ENCODE data around the gene MAPT.

Gene MAPT

DNA sequence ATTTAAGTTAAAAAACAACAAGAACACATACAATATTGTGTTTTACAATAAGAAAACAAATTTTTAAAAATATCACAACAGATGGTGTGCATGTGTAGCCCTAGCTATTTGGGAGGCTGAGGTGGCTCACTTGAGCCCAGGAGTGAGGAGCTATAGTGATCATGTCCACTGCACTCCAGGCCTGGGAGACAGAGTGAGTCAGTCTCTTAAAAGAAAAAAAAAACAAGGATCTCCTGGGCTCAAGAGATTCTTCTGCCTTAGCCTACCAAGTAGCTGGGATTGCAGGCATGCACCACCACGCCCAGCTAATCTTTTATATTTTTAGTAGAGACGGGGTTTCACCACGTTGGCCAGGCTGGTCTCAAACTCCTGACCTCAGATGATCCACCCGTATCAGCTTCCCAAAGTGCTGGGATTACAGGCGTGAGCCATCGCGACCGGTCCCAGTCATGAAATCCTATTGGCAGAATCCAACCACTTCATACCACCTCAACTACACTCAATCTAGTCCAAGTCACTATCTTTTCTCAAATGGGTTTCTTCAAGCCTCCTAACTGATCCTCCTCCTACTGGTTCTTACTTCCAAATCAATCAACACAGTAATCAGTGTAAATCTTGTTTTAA lies 159.7 kb downstream of the MAPT start:
- no peak for DNase-seq (ENCODE audit: low read depth)
- H3K4me3 ChIP-seq (ENCODE audit: low read depth, low read length): no peak overlapping the region
- TF ChIP-seq POLR2A (IDR thresholded peaks at IDR 0.05; ENCODE audit: extremely low read depth, insufficient read length) (no peak), MYC (IDR thresholded peaks at IDR 0.05; ENCODE audit: low read depth, low read length) (no peak)
- TF ChIP-seq, protein P1, sequence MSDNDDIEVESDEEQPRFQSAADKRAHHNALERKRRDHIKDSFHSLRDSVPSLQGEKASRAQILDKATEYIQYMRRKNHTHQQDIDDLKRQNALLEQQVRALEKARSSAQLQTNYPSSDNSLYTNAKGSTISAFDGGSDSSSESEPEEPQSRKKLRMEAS (IDR thresholded peaks at IDR 0.05; ENCODE audit: low read depth, low read length): no peak
- TF ChIP-seq, protein P2, sequence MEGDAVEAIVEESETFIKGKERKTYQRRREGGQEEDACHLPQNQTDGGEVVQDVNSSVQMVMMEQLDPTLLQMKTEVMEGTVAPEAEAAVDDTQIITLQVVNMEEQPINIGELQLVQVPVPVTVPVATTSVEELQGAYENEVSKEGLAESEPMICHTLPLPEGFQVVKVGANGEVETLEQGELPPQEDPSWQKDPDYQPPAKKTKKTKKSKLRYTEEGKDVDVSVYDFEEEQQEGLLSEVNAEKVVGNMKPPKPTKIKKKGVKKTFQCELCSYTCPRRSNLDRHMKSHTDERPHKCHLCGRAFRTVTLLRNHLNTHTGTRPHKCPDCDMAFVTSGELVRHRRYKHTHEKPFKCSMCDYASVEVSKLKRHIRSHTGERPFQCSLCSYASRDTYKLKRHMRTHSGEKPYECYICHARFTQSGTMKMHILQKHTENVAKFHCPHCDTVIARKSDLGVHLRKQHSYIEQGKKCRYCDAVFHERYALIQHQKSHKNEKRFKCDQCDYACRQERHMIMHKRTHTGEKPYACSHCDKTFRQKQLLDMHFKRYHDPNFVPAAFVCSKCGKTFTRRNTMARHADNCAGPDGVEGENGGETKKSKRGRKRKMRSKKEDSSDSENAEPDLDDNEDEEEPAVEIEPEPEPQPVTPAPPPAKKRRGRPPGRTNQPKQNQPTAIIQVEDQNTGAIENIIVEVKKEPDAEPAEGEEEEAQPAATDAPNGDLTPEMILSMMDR (IDR thresholded peaks at IDR 0.05; ENCODE audit: low read depth, low read length): no peak

DNA sequence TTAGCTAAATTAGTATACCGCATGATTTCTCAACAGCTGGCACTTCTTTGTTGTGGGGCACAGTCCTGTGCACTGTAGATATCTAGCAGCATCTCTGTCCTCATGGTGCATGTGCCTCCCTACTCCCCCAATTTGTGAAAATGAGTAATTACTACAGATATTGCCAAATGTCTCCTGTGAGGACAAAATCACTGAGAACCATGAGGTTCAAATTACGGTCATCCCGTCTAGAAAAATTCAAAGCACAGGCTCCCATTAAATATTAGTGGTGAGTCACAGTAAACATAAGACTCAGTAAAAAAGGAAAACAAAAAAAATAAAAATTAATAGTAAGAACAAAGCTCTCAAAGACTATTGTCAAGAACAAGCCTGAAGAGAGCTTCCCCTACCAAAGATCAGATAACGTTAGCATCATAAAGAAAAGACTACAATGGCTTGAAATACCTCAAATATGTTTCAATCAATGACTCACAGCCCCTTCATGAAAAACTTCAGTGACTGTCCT lies 162.5 kb downstream of the MAPT start:
- TF ChIP-seq, protein P2 (IDR thresholded peaks at IDR 0.05; ENCODE audit: low read depth, low read length): no peak
- TF ChIP-seq, protein P1 (IDR thresholded peaks at IDR 0.05; ENCODE audit: low read depth, low read length): peak; percentile 82
- TF ChIP-seq MYC (IDR thresholded peaks at IDR 0.05; ENCODE audit: low read depth, low read length): peak; percentile 65
- peak; percentile 88 for DNase-seq (ENCODE audit: low read depth)
- no peak overlapping the region for H3K4me3 ChIP-seq (ENCODE audit: low read depth, low read length)

DNA sequence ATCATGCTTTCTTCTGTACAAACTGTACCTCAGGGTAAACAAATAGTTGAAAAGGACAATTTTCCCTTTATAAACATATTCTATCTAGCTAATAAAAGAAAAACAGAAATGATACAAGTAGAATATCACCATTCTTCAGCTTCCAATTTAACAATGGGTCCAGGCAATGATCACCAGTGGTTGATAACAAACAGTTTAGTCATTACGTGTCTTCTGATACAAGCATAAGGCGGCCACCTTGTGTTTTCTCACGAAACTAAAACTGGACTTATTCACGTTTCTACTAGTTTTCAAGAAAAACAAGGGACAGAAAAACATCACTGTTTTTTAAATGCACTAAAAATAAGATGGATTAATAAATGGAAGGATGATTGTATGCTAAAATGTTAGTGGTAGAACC lies 163.0 kb downstream of the MAPT start:
- DNase-seq (ENCODE audit: low read depth): no peak
- H3K4me3 ChIP-seq (ENCODE audit: low read depth, low read length): no peak overlapping the region
- TF ChIP-seq, protein P1 (IDR thresholded peaks at IDR 0.05; ENCODE audit: low read depth, low read length): no peak
- TF ChIP-seq POLR2A (IDR thresholded peaks at IDR 0.05; ENCODE audit: extremely low read depth, insufficient read length) (no peak), MYC (IDR thresholded peaks at IDR 0.05; ENCODE audit: low read depth, low read length) (no peak)
- TF ChIP-seq, protein P2 (IDR thresholded peaks at IDR 0.05; ENCODE audit: low read depth, low read length): no peak

DNA sequence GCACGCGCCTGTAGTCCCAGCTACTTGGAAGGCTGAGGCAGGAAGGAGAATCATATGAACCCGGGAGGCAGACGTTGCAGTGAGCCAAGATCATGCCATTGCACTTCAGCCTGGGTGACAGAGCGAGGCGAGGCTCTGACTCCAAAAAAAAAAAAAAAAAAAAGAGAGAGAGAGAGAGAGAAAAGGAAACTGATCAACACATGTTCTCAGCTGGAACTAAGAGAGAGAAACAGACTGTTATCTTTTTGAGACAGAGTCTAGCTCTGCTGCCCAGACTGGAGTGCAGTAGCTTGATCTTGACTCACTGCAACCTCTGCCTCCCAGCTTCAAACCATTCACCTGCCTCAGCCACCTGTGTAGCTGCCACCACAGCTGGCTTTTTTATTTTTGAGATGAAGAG lies 165.1 kb downstream of the MAPT start:
- TF ChIP-seq, protein P1 (IDR thresholded peaks at IDR 0.05; ENCODE audit: low read depth, low read length): no peak
- TF ChIP-seq POLR2A (IDR thresholded peaks at IDR 0.05; ENCODE audit: extremely low read depth, insufficient read length) (no peak), MYC (IDR thresholded peaks at IDR 0.05; ENCODE audit: low read depth, low read length) (no peak)
- TF ChIP-seq, protein P2 (IDR thresholded peaks at IDR 0.05; ENCODE audit: low read depth, low read length): no peak
- DNase-seq (ENCODE audit: low read depth): no peak
- H3K4me3 ChIP-seq (ENCODE audit: low read depth, low read length): no peak overlapping the region

DNA sequence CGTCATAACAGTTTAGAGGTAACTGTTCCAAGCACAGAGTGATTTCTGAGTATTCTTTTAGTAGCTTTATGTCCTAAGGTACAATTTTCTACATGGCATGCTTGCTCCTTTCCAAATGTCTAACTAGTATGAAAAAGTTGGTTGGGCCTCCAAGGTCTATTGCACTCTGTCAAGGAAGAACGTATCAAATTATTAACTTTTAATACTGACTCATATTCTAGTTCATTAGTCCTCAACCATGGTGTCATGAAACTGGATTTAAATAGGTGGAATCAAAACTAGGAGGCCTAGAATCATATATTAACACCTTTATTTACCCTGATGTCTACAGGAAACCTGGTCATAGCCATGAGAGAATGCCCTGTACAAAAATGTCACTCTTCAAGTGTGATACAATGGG lies 166.1 kb downstream of the MAPT start:
- TF ChIP-seq, protein P2 (IDR thresholded peaks at IDR 0.05; ENCODE audit: low read depth, low read length): no peak
- TF ChIP-seq MYC (IDR thresholded peaks at IDR 0.05; ENCODE audit: low read depth, low read length) (no peak), POLR2A (IDR thresholded peaks at IDR 0.05; ENCODE audit: extremely low read depth, insufficient read length) (no peak)
- TF ChIP-seq, protein P1 (IDR thresholded peaks at IDR 0.05; ENCODE audit: low read depth, low read length): no peak
- no peak overlapping the region for H3K4me3 ChIP-seq (ENCODE audit: low read depth, low read length)
- DNase-seq (ENCODE audit: low read depth): no peak

All from NB4 (cell line).